CD4-positive, alpha-beta T cell (primary cell): ENCODE data around the gene RAPGEF2. TPM values are rescaled to one million over a fixed set of nuclear protein-coding genes. Genes with fewer than 3 reads are reported as not detected.
"Not testable (repeated sequence)": the region's sequence is repeated elsewhere in the genome, so short reads cannot be mapped to it uniquely, and the experiment has no call there.

Experiments
- ATAC-seq: fragments of 200-7000 bp; cut with Tn5 transposase; one replicate; pipeline ENCODE4 v1.10.0; 2022; ENCODE audit warnings: mild to moderate bottlenecking; ENCODE audit not compliant: poor library complexity
- CTCF ChIA-PET: fragments of 350-600 bp; sonication (Branson Sonifier 250); formaldehyde crosslinking; loops from one replicate; lab custom pipeline; 2021; ENCODE audit warnings: antibody characterized with exemption, inconsistent platforms; lab: Charles Lee
- POLR2A ChIA-PET: fragments of 350-600 bp; sonication (Branson Sonifier 250); formaldehyde crosslinking; loops from one replicate; lab custom pipeline; 2021; ENCODE audit warnings: antibody characterized with exemption, inconsistent platforms; lab: Charles Lee
- DNase-seq, 14 experiments: peaks; one replicate each; pipeline ENCODE4 v3.0.0-alpha.2; 2013 to 2020; ENCODE audit warnings: mixed read lengths in 2 of 14
- H3K27ac ChIP-seq, 2 donors: one replicate each; pipeline versions ENCODE4 v1.5.1 to v1.7.0; 2013; ENCODE audit warnings: low read length in 2 of 2, low read depth in 1 of 2, mild to moderate bottlenecking in 1 of 2
- H3K27me3 ChIP-seq, 2 experiments: 1 replicate in 1 of 2; 2 replicates in 1 of 2; pipeline versions ENCODE4 v1.6.1 to v1.7.0; 2013; ENCODE audit warnings: low read length in 2 of 2, control low read depth in 1 of 2, mild to moderate bottlenecking in 1 of 2, moderate library complexity in 1 of 2; ENCODE audit not compliant: insufficient read depth in 2 of 2, control insufficient read depth in 1 of 2
- H3K36me3 ChIP-seq: one replicate; pipeline ENCODE4 v1.6.1; 2013; ENCODE audit warnings: low read length, control low read depth; ENCODE audit not compliant: insufficient read depth
- H3K4me1 ChIP-seq: one replicate; pipeline ENCODE4 v1.6.1; 2013; ENCODE audit warnings: low read length, control low read depth; ENCODE audit not compliant: insufficient read depth
- H3K4me3 ChIP-seq: one replicate; pipeline ENCODE4 v1.5.1; 2013; ENCODE audit warnings: mild to moderate bottlenecking, low read length, moderate library complexity
- H3K9me3 ChIP-seq, 2 experiments: 1 replicate in 1 of 2; 2 replicates in 1 of 2; pipeline versions ENCODE4 v1.6.1 to v1.7.0; 2013; ENCODE audit warnings: low read length in 2 of 2, mild to moderate bottlenecking in 2 of 2, control low read depth in 1 of 2, moderate library complexity in 1 of 2; ENCODE audit not compliant: control insufficient read depth in 1 of 2, insufficient read depth in 1 of 2
- H3K27ac Mint-ChIP-seq: one replicate; pipeline ENCODE4 v1.8.0; 2020; ENCODE audit warnings: mixed read lengths
- H3K27me3 Mint-ChIP-seq: one replicate; pipeline ENCODE4 v1.8.0; 2021; ENCODE audit warnings: mixed read lengths
- H3K36me3 Mint-ChIP-seq: one replicate; pipeline ENCODE4 v1.8.0; 2021; ENCODE audit warnings: low read depth, mixed read lengths
- H3K4me1 Mint-ChIP-seq: one replicate; pipeline ENCODE4 v1.8.0; 2021; ENCODE audit warnings: low read depth, mixed read lengths
- H3K4me3 Mint-ChIP-seq: one replicate; pipeline ENCODE4 v1.8.0; 2020; ENCODE audit warnings: mild to moderate bottlenecking, mixed read lengths
- H3K9me3 Mint-ChIP-seq: one replicate; pipeline ENCODE4 v1.8.0; 2020; ENCODE audit warnings: mixed read lengths
- CTCF ChIP-seq: fragments of 200-600 bp; IDR thresholded peaks from one replicate; pipeline ENCODE4 v1.8.0; 2022; ENCODE audit warnings: antibody characterized with exemption, mild to moderate bottlenecking
- intact Hi-C, 2 experiments: fragments of 100-400 bp; cut with DNase I in 1 of 2; cut with micrococcal nuclease in 1 of 2; formaldehyde crosslinking; loops; one replicate each; pipeline versions ENCODE4 v1.15.1 to v1.9.0; 2023 to 2025; cut with DNase I, micrococcal nuclease
- total RNA-seq, 174 experiments: library from RNA in 2 of 174; stranded (reverse) in 2 of 174; gene quantifications; one replicate each; pipeline ENCODE4 v1.2.3 and lab custom pipeline; 2021 to 2026

The RAPGEF2 gene
- total RNA-seq, 2 experiments from 2014 or later = 25.6 to 26.4 TPM

- no peaks in the 10 kb centered on the region for H3K9me3 ChIP-seq
- Mint-ChIP-seq H3K9me3 (no peaks in the 10 kb centered on the region), H3K4me1 (peaks cover 9% of the 10 kb centered on the region), H3K4me3 (no peak overlapping the region), H3K36me3 (no peaks in the 10 kb centered on the region), H3K27ac (no peak overlapping the region), H3K27me3 (no peaks in the 10 kb centered on the region)
- TF ChIP-seq CTCF = no peak
- ChIA-PET POLR2A (no interaction called here), CTCF (no interaction called here)
- intact Hi-C loops = no loop called here
- no peaks in the 10 kb centered on the region for H3K4me1 ChIP-seq
- no peaks in the 10 kb centered on the region for H3K27me3 ChIP-seq
- no peak for DNase-seq
- H3K4me3 ChIP-seq = no peak overlapping the region
- H3K27ac ChIP-seq = no peak overlapping the region
- no peak for ATAC-seq
- H3K36me3 ChIP-seq = no peaks in the 10 kb centered on the region
Observed at GRCh38 chr4:159158985-159159384, 56.1 kb downstream of the RAPGEF2 start.

- Mint-ChIP-seq H3K27me3 (no peaks in the 10 kb centered on the region), H3K4me1 (peaks cover 9% of the 10 kb centered on the region), H3K36me3 (no peaks in the 10 kb centered on the region), H3K4me3 (no peak overlapping the region), H3K27ac (no peak overlapping the region), H3K9me3 (no peaks in the 10 kb centered on the region)
- Histone ChIP-seq H3K27me3 (no peaks in the 10 kb centered on the region), H3K9me3 (no peaks in the 10 kb centered on the region), H3K4me3 (no peak overlapping the region), H3K27ac (no peak overlapping the region), H3K36me3 (no peaks in the 10 kb centered on the region), H3K4me1 (no peaks in the 10 kb centered on the region)
- ChIA-PET CTCF (no interaction called here), POLR2A (no interaction called here)
- intact Hi-C loops = no loop called here
- no peak for TF ChIP-seq CTCF
- ATAC-seq = no peak
- DNase-seq = no peak
Observed at GRCh38 chr4:159159611-159160010, 56.7 kb downstream of the RAPGEF2 start.

DNA sequence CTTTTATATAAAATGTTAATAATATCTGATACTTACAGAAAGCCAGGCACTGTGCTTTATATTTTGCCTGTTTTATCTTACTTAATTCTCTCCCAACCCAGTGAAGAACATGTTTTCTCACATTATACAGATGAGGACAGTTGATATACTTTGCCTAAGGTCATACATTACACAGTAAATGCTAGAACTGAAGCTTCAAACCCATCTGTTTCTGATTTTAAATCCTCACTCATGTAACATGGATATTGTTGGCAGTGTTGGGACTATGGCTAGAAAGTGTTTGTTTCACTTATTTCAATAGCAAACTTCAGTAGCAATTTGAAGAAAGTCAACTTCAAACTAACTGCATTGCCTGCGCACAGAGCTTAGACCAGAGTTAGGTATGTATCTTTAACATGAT is 57.4 kb downstream of the RAPGEF2 start:
- Mint-ChIP-seq H3K36me3 (no peaks in the 10 kb centered on the region), H3K4me3 (no peak overlapping the region), H3K27me3 (no peaks in the 10 kb centered on the region), H3K4me1 (peaks cover 9% of the 10 kb centered on the region), H3K27ac (no peak overlapping the region), H3K9me3 (no peaks in the 10 kb centered on the region)
- no peak overlapping the region for H3K27ac ChIP-seq
- no peak overlapping the region for H3K4me3 ChIP-seq
- intact Hi-C loops = no loop called here
- ChIA-PET POLR2A (no interaction called here), CTCF (no interaction called here)
- ATAC-seq (no peak), DNase-seq (no peak)
- no peaks in the 10 kb centered on the region for H3K9me3 ChIP-seq
- H3K27me3 ChIP-seq = no peaks in the 10 kb centered on the region
- TF ChIP-seq CTCF = no peak
- H3K4me1 ChIP-seq = no peaks in the 10 kb centered on the region
- no peaks in the 10 kb centered on the region for H3K36me3 ChIP-seq

DNA sequence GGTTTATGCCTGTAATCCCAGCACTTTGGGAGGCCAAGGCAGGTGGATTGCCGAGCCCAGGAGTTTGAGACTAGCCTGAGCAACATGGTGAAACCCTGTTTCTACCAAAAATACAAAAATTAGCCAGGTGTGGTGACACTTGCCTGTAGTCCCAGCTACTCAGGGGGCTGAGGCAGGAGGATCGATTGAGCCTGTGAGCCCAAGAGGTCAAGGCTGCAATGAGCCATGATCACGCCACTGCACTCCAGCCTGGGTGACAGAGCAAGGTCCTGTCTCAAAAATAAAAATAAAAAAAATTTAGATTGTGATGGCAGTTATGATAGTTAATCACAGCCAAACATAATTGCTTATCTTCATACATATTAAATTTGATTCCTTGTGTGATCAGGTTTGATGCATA is 58.6 kb downstream of the RAPGEF2 start:
- H3K4me1 ChIP-seq, H3K36me3 ChIP-seq, H3K27me3 ChIP-seq, DNase-seq, H3K27ac ChIP-seq, H3K4me1 Mint-ChIP-seq, CTCF ChIA-PET, H3K27ac Mint-ChIP-seq, H3K9me3 ChIP-seq, H3K4me3 ChIP-seq, ATAC-seq, H3K36me3 Mint-ChIP-seq, H3K9me3 Mint-ChIP-seq, intact Hi-C loops, H3K27me3 Mint-ChIP-seq, H3K4me3 Mint-ChIP-seq, POLR2A ChIA-PET: not testable (repeated sequence)
